GM10266 (cell line): ENCODE measurements around the gene PKP4.

Experiments
- DNase-seq: peaks from one replicate; pipeline ENCODE4 v3.0.0; 2012; ENCODE audit errors: extremely low spot score
- CTCF ChIP-seq: IDR thresholded peaks from 2 replicates; pipeline ENCODE4 v1.5.1; 2012; ENCODE audit warnings: mild to moderate bottlenecking, low read depth; ENCODE audit not compliant: control insufficient read depth, insufficient read depth; ENCODE audit errors: missing control alignments

Gene PKP4

GRCh38 chr2:158509928-158510797 is 53.4 kb downstream of the PKP4 start:
- TF ChIP-seq CTCF, result no peak
- no peak for DNase-seq

- no peak for TF ChIP-seq CTCF
- no peak for DNase-seq
These were observed 54.1 kb downstream of the PKP4 start for GRCh38 chr2:158510887-158511286.

GRCh38 chr2:158511706-158512105 is 55.0 kb downstream of the PKP4 start:
- TF ChIP-seq CTCF, result no peak
- no peak for DNase-seq

GRCh38 chr2:158512323-158512722 is 55.6 kb downstream of the PKP4 start:
- TF ChIP-seq CTCF, result no peak
- DNase-seq, result no peak

GRCh38 chr2:158513841-158514240 is 57.1 kb downstream of the PKP4 start:
- TF ChIP-seq CTCF, result no peak
- DNase-seq, result no peak

GRCh38 chr2:158518084-158518483 is 61.3 kb downstream of the PKP4 start:
- TF ChIP-seq CTCF, result no peak
- no peak for DNase-seq

GRCh38 chr2:158519481-158519880 is 62.7 kb downstream of the PKP4 start:
- DNase-seq, result no peak
- TF ChIP-seq CTCF, result no peak
